ENCODE measurements around the gene RPIA.
A peak's percentile ranks its signal among the peaks of the same experiment; 100 is the strongest.

Gene RPIA

DNA sequence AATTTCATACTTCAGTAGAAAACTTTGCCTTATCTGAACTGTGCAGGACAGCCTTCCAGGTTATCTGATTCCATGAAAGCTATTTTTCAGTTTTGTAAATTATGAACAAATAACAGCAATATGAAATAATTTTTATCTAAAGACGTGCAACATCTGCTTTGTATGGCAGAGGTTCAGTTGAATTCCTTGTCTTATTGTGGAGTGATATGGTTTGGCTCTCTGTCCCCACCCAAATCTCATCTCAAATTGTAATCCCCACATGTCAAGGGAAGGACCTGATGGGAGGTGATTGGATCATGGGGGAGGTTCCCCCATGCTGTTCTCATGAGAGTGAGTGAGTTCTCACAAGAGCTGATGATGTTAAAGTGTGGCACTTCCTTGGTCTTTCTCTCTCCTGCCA lies 18.1 kb upstream of the RPIA start:
- Histone ChIP-seq H2BK120ac (ENCODE audit: low read depth, low read length) (no peak overlapping the region), H3K9ac (ENCODE audit: low read length) (no peak overlapping the region), H3K4ac (ENCODE audit: low read depth, low read length) (no peak overlapping the region), H2BK5ac (ENCODE audit: low read length) (no peak overlapping the region), H2AK5ac (ENCODE audit: low read length) (no peak overlapping the region), H4K8ac (ENCODE audit: low read depth, low read length) (no peak overlapping the region), H3K4me3 (ENCODE audit: low read length) (no peak overlapping the region), H3K27ac (ENCODE audit: low read depth, low read length) (no peak overlapping the region), H3K18ac (ENCODE audit: low read length) (no peak overlapping the region), H3K79me1 (ENCODE audit: low read length) (no peaks in the 10 kb centered on the region), H3K23ac (ENCODE audit: low read length) (no peak overlapping the region), H3K4me2 (ENCODE audit: low read length) (no peak overlapping the region), H3K79me2 (ENCODE audit: control insufficient read depth, insufficient read depth, low read length) (no peaks in the 10 kb centered on the region), H3K36me3 (ENCODE audit: control insufficient read depth, insufficient read depth, low read length) (no peaks in the 10 kb centered on the region), H3K56ac (ENCODE audit: low read length) (no peak overlapping the region), H3K27me3 (ENCODE audit: insufficient read depth, low read length, poor library complexity) (no peaks in the 10 kb centered on the region), H3K4me1 (ENCODE audit: control insufficient read depth, low read depth, low read length) (no peaks in the 10 kb centered on the region), H4K5ac (ENCODE audit: low read length) (no peak overlapping the region), H2BK15ac (replicated peaks; ENCODE audit: low read depth) (no peak overlapping the region)
- peak; percentile 54 for DNase-seq
- no CpG with 5 or more reads among the region's 1 CpG for WGBS (ENCODE audit: extremely low coverage, insufficient coverage, low lambda C conversion rate)

DNA sequence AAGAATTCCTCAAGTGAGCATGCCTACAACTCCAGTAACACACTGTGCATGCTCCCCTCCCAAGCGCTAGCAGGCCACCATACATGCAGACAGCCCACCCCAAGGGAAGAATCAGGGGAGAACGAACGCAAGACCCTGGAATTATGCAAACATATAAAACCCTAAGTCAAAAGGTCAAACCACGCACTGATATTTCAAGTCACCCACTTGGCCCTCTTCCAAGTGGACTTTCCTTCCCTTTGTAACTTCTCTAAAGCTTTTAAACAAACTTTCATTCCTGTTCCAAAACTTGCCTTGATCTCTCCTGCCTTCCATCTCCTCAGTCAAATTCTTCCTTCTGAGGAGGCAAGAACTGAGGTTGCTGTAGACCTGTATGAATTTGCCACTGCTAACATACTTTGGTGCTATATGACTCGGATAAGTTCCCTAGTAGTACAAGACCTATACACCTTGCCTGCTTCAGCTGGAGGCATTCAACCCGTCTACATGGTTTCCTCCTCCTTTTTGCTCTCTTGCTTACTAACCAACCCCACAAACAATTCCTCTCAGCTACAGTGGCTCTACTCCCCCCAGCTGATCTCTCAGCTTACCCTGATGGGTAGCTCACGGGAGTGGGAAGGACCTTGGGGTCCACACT lies 11.1 kb upstream of the RPIA start:
- Histone ChIP-seq H3K4me3 (ENCODE audit: low read length) (no peak overlapping the region), H3K18ac (ENCODE audit: low read length) (no peak overlapping the region), H3K9ac (ENCODE audit: low read length) (no peak overlapping the region), H3K27ac (ENCODE audit: low read depth, low read length) (no peak overlapping the region), H2BK15ac (replicated peaks; ENCODE audit: low read depth) (no peak overlapping the region), H3K4me2 (ENCODE audit: low read length) (no peak overlapping the region), H3K79me2 (ENCODE audit: control insufficient read depth, insufficient read depth, low read length) (no peaks in the 10 kb centered on the region), H3K36me3 (ENCODE audit: control insufficient read depth, insufficient read depth, low read length) (no peaks in the 10 kb centered on the region), H3K4ac (ENCODE audit: low read depth, low read length) (no peak overlapping the region), H2BK5ac (ENCODE audit: low read length) (no peak overlapping the region), H3K79me1 (ENCODE audit: low read length) (no peaks in the 10 kb centered on the region), H3K27me3 (ENCODE audit: insufficient read depth, low read length, poor library complexity) (no peaks in the 10 kb centered on the region), H3K4me1 (ENCODE audit: control insufficient read depth, low read depth, low read length) (no peaks in the 10 kb centered on the region), H2AK5ac (ENCODE audit: low read length) (no peak overlapping the region), H3K56ac (ENCODE audit: low read length) (no peak overlapping the region), H3K23ac (ENCODE audit: low read length) (no peak overlapping the region), H2BK120ac (ENCODE audit: low read depth, low read length) (no peak overlapping the region), H4K5ac (ENCODE audit: low read length) (no peak overlapping the region), H4K8ac (ENCODE audit: low read depth, low read length) (no peak overlapping the region)
- WGBS (ENCODE audit: extremely low coverage, insufficient coverage, low lambda C conversion rate), result no CpG with 5 or more reads among the region's 7 CpGs
- DNase-seq, result no peak

DNA sequence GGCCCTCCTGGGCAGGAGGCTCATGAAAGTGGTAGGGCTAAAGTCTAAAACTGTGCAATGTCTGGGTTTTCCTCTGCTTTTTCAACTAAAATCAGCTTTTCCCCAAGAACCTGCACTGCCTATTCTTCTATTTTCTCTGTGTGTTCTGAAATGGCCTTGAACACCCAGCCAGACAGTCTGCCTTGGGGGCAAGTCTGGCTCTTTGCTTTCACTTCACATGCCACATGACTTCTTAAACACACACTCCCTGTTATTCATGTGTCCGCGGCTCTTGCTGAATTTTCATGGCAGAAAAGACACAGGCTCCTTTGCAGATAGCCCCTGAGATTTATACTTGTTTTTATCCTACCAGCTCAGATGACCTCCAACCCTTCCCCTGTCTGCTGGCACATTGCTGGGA lies 10.6 kb upstream of the RPIA start:
- H2BK120ac ChIP-seq (ENCODE audit: low read depth, low read length), result no peak overlapping the region
- H3K36me3 ChIP-seq (ENCODE audit: control insufficient read depth, insufficient read depth, low read length), result no peaks in the 10 kb centered on the region
- no peak overlapping the region for H2BK5ac ChIP-seq (ENCODE audit: low read length)
- H3K79me1 ChIP-seq (ENCODE audit: low read length), result no peaks in the 10 kb centered on the region
- H4K8ac ChIP-seq (ENCODE audit: low read depth, low read length), result no peak overlapping the region
- H3K27me3 ChIP-seq (ENCODE audit: insufficient read depth, low read length, poor library complexity), result no peaks in the 10 kb centered on the region
- H3K56ac ChIP-seq (ENCODE audit: low read length), result no peak overlapping the region
- no peak overlapping the region for H3K4me2 ChIP-seq (ENCODE audit: low read length)
- no peaks in the 10 kb centered on the region for H3K79me2 ChIP-seq (ENCODE audit: control insufficient read depth, insufficient read depth, low read length)
- H3K9ac ChIP-seq (ENCODE audit: low read length), result no peak overlapping the region
- H3K4me1 ChIP-seq (ENCODE audit: control insufficient read depth, low read depth, low read length), result no peaks in the 10 kb centered on the region
- H2AK5ac ChIP-seq (ENCODE audit: low read length), result no peak overlapping the region
- no peak overlapping the region for H3K23ac ChIP-seq (ENCODE audit: low read length)
- H3K27ac ChIP-seq (ENCODE audit: low read depth, low read length), result no peak overlapping the region
- H4K5ac ChIP-seq (ENCODE audit: low read length), result no peak overlapping the region
- H3K18ac ChIP-seq (ENCODE audit: low read length), result no peak overlapping the region
- DNase-seq, result no peak
- H3K4ac ChIP-seq (ENCODE audit: low read depth, low read length), result no peak overlapping the region
- no peak overlapping the region for H2BK15ac ChIP-seq (replicated peaks; ENCODE audit: low read depth)
- no CpG with 5 or more reads among the region's 2 CpGs for WGBS (ENCODE audit: extremely low coverage, insufficient coverage, low lambda C conversion rate)
- H3K4me3 ChIP-seq (ENCODE audit: low read length), result no peak overlapping the region

DNA sequence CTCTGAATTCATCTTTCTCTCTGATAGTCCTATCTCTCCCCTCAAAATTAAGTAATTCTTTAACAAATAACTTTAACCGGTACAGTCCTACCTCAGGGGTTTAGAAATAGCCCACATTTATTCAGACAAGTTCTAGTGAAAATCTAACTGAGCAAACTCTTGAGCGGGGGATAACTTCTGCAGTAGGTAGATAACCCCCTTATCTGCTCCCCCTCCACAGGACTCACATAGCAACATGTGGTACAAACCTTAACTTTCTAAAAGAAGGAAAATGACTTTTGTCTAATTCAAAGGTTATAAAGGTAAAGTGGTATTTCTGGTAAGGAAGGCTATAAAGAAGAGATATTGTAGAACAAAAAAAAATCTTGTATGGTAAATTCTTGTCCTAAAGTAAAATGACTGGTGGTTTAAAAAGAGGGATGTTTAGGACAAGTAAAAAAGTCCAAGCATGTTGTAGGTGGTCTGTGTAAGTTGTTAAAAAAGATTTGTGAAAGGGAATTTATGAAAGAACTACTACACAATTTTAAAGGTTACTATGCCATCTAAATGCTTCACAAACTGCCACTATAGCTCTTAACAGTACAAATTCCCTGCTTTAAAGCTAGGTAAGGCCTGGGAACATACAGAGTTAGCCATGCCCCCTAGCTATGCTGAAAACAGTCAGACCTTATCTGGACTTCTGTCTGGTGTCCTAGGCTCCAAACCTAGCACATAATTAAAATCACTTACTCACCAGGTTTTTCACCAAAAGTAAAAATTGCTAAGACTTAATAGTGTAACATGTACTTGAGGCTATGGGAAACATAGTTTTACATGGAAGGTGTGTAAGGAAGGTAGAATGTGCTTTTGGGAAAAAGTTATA lies 8.1 kb upstream of the RPIA start:
- Histone ChIP-seq H3K23ac (ENCODE audit: low read length) (no peak overlapping the region), H3K79me2 (ENCODE audit: control insufficient read depth, insufficient read depth, low read length) (no peaks in the 10 kb centered on the region), H3K18ac (ENCODE audit: low read length) (no peak overlapping the region), H2BK15ac (replicated peaks; ENCODE audit: low read depth) (no peak overlapping the region), H3K79me1 (ENCODE audit: low read length) (no peaks in the 10 kb centered on the region), H2BK5ac (ENCODE audit: low read length) (no peak overlapping the region), H3K4ac (ENCODE audit: low read depth, low read length) (no peak overlapping the region), H3K4me3 (ENCODE audit: low read length) (no peak overlapping the region), H3K4me2 (ENCODE audit: low read length) (no peak overlapping the region), H2AK5ac (ENCODE audit: low read length) (no peak overlapping the region), H3K27ac (ENCODE audit: low read depth, low read length) (no peak overlapping the region), H2BK120ac (ENCODE audit: low read depth, low read length) (no peak overlapping the region), H3K27me3 (ENCODE audit: insufficient read depth, low read length, poor library complexity) (no peaks in the 10 kb centered on the region), H3K4me1 (ENCODE audit: control insufficient read depth, low read depth, low read length) (no peaks in the 10 kb centered on the region), H4K8ac (ENCODE audit: low read depth, low read length) (no peak overlapping the region), H3K36me3 (ENCODE audit: control insufficient read depth, insufficient read depth, low read length) (no peaks in the 10 kb centered on the region), H3K56ac (ENCODE audit: low read length) (no peak overlapping the region), H3K9ac (ENCODE audit: low read length) (no peak overlapping the region), H4K5ac (ENCODE audit: low read length) (no peak overlapping the region)
- no CpG with 5 or more reads among the region's 2 CpGs for WGBS (ENCODE audit: extremely low coverage, insufficient coverage, low lambda C conversion rate)
- DNase-seq, result peak; percentile 70

DNA sequence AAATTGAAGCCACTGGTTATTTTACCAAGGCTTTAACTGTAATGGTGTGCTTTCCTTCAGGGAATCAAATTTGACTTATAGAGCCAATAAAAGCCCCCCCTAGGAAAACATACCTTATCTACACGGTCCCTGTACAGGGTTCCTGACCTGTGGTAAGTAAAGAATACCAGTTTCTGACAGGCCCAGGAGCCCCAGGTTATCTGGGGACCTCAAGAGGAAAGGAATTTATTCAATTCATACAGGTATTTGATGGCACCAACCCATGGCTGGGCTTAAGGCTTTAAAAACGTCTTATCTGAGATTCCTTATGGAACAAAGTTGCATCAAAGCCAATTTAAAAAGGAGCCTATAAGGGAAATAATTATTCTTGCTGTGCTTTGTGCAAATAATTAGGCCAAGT lies 7.0 kb upstream of the RPIA start:
- Histone ChIP-seq H4K5ac (ENCODE audit: low read length) (no peak overlapping the region), H2AK5ac (ENCODE audit: low read length) (no peak overlapping the region), H3K4me2 (ENCODE audit: low read length) (no peak overlapping the region), H2BK5ac (ENCODE audit: low read length) (no peak overlapping the region), H3K4me3 (ENCODE audit: low read length) (no peak overlapping the region), H3K56ac (ENCODE audit: low read length) (no peak overlapping the region), H3K27me3 (ENCODE audit: insufficient read depth, low read length, poor library complexity) (no peaks in the 10 kb centered on the region), H3K4ac (ENCODE audit: low read depth, low read length) (no peak overlapping the region), H3K18ac (ENCODE audit: low read length) (no peak overlapping the region), H3K79me1 (ENCODE audit: low read length) (no peaks in the 10 kb centered on the region), H3K79me2 (ENCODE audit: control insufficient read depth, insufficient read depth, low read length) (no peaks in the 10 kb centered on the region), H3K36me3 (ENCODE audit: control insufficient read depth, insufficient read depth, low read length) (no peaks in the 10 kb centered on the region), H3K4me1 (ENCODE audit: control insufficient read depth, low read depth, low read length) (no peaks in the 10 kb centered on the region), H2BK120ac (ENCODE audit: low read depth, low read length) (no peak overlapping the region), H3K23ac (ENCODE audit: low read length) (no peak overlapping the region), H2BK15ac (replicated peaks; ENCODE audit: low read depth) (no peak overlapping the region), H4K8ac (ENCODE audit: low read depth, low read length) (no peak overlapping the region), H3K9ac (ENCODE audit: low read length) (no peak overlapping the region), H3K27ac (ENCODE audit: low read depth, low read length) (no peak overlapping the region)
- DNase-seq, result no peak
- WGBS (ENCODE audit: extremely low coverage, insufficient coverage, low lambda C conversion rate), result no CpG with 5 or more reads among the region's 2 CpGs
